ENCODE results near the gene RCN2. TPM values are rescaled to one million over a fixed set of nuclear protein-coding genes. Genes with fewer than 3 reads are reported as not detected.

RCN2 gene
- total and polyA plus RNA-seq, 7 donors, result 16.6 to 30.1 (median 22.3) TPM

- whole genome bisulfite sequencing, 3 donors, result 73 to 82% (median 80%) methylated on average over 12 of the region's 12 CpGs
- Histone ChIP-seq H3K27ac (no peak overlapping the region), H3K4me1 (no peaks in the 10 kb centered on the region), H3K4me3 (no peak overlapping the region), H3K9me3 (no peaks in the 10 kb centered on the region), H3K36me3 (ENCODE audit: insufficient read depth in 1 of 2, low read depth in 1 of 2) (no peaks in the 10 kb centered on the region), H3K27me3 (ENCODE audit: insufficient read depth in 3 of 3, low read length in 2 of 3) (no peaks in the 10 kb centered on the region)
- ATAC-seq (peak in 3 of 4 donors; percentile 10 to 15 (median 13)), DNase-seq (no peak)
- TF ChIP-seq, protein P1, sequence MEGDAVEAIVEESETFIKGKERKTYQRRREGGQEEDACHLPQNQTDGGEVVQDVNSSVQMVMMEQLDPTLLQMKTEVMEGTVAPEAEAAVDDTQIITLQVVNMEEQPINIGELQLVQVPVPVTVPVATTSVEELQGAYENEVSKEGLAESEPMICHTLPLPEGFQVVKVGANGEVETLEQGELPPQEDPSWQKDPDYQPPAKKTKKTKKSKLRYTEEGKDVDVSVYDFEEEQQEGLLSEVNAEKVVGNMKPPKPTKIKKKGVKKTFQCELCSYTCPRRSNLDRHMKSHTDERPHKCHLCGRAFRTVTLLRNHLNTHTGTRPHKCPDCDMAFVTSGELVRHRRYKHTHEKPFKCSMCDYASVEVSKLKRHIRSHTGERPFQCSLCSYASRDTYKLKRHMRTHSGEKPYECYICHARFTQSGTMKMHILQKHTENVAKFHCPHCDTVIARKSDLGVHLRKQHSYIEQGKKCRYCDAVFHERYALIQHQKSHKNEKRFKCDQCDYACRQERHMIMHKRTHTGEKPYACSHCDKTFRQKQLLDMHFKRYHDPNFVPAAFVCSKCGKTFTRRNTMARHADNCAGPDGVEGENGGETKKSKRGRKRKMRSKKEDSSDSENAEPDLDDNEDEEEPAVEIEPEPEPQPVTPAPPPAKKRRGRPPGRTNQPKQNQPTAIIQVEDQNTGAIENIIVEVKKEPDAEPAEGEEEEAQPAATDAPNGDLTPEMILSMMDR (IDR thresholded peaks at IDR 0.05), result no peak
- intact Hi-C loops (cut with DNase I), result no loop called here
Measured at GRCh38 chr15:76988867-76989780, 57.6 kb downstream of the RCN2 start.

DNA sequence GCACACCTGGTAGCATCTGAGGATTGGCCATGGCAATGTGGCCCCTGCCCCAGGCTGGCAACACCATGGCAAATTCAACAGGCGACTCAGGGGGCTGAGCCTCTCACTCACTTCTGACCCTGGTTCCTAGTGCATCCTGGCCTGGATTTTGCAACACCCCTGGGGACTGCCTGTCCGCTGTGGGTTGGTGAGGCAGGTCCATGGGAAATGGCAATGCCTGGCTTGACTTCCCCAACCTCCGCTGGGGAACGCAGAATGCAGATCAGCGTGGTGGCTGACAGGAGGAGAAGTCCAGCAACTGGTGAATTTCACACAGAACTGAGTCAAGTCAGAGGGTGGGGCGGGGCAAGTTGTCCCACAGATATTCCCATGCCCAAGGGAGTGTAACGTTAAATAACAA is 59.5 kb downstream of the RCN2 start:
- no peak for DNase-seq
- 60 to 74% (median 63%) methylated on average over 7 of the region's 7 CpGs for WGBS, 3 donors
- H3K36me3 ChIP-seq (ENCODE audit: insufficient read depth in 1 of 2, low read depth in 1 of 2), result no peaks in the 10 kb centered on the region
- no peaks in the 10 kb centered on the region for H3K9me3 ChIP-seq
- intact Hi-C loops (cut with DNase I), result no loop called here
- H3K4me3 ChIP-seq, result no peak overlapping the region
- ATAC-seq, result no peak
- H3K4me1 ChIP-seq, result no peaks in the 10 kb centered on the region
- TF ChIP-seq, protein P1 (IDR thresholded peaks at IDR 0.05), result no peak
- peaks cover 0 to 3% (median 0%) of the 10 kb centered on the region in 3 donors for H3K27me3 ChIP-seq (ENCODE audit: insufficient read depth in 3 of 3, low read length in 2 of 3)
- H3K27ac ChIP-seq, result no peak overlapping the region

DNA sequence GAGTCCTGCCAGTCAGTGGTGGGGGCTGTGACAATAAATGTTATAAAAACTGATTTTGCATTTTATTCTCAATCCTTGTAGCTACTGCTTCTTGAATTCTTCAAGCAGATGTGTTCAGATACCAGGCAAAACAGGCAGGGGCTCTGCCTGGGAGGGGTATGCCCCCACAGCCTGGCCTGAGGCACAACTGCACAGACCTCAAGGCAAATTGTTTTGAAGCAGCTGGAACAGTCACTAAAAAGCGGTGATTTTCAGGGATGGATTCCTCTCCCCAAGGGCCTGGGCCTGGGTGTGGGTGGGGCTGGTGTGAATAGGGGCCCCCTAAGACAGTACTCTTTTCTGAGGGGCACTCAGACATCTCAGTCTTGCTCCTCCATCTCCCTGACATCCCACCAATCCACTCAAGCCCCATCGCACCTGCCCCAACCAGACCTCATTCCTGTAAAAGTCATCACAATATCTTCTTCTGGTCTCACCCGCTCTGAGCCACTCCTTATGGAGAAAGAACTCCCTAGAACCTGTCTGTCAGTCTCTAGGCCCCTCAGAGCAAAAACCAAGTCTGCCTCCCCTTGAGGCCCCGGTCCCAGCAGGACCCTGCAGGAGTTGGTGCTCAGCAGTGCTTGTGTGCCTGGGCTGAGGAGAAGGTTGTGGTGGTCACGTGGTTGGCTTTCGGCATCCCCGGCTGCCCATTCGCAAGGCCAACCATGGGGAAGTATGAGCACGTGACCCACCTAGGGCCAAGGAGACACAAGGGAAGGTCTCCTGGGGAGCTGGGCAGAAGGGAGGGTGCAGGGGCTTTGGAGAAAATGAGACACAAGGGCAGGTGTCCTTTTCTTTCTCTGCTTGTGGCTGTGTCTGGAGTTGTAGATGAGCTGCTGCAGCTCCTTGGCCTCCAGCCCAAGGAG is 60.4 kb downstream of the RCN2 start:
- H3K27ac ChIP-seq, result no peak overlapping the region
- intact Hi-C loops (cut with DNase I), result no loop called here
- no peaks in the 10 kb centered on the region for H3K36me3 ChIP-seq (ENCODE audit: insufficient read depth in 1 of 2, low read depth in 1 of 2)
- H3K27me3 ChIP-seq (ENCODE audit: insufficient read depth in 3 of 3, low read length in 2 of 3), result peaks cover 0 to 3% (median 0%) of the 10 kb centered on the region in 3 donors
- DNase-seq (no peak), ATAC-seq (no peak)
- peaks cover 6% of the 10 kb centered on the region for H3K4me1 ChIP-seq
- H3K9me3 ChIP-seq, result no peaks in the 10 kb centered on the region
- WGBS, 3 donors, result 87 to 90% (median 87%) methylated on average over 9 of the region's 9 CpGs
- TF ChIP-seq, protein P1 (IDR thresholded peaks at IDR 0.05), result no peak
- no peak overlapping the region for H3K4me3 ChIP-seq

DNA sequence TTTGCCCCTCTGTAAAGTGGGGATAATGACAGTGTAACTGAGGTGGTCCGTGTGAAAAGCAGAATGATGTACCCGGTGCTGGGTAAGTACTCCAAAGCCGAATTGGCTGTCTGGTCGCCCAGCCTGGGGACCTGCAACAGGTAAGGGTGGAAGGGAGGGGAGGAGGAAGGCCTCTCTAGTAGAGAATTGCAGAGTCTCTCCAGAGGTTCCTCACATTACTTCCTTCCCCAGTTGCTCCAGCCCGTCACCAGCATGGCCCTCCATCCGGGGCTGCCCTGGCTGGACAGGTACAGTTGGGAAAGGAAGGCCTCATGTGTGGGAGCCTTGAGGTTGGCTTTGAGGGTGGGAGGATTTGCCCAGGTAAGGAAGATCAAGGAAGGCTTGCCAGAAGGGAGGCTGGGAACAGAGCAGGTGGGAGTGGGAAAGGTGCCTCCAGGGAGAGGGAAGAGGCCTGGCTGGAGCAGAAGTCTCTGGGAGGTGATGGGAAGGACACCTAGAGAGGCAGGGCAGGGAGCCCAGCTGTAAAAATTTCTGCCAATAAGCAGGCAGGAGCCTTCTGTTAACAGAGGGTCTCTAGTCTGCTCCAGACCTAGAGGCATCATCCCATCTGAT is 61.7 kb downstream of the RCN2 start:
- TF ChIP-seq, protein P1 (IDR thresholded peaks at IDR 0.05), result no peak
- no peak overlapping the region for H3K4me3 ChIP-seq
- H3K9me3 ChIP-seq, result no peaks in the 10 kb centered on the region
- DNase-seq, result no peak
- intact Hi-C loops (cut with DNase I), result no loop called here
- H3K4me1 ChIP-seq, result peaks cover 6% of the 10 kb centered on the region
- ATAC-seq, result no peak
- H3K27me3 ChIP-seq (ENCODE audit: insufficient read depth in 3 of 3, low read length in 2 of 3), result peaks cover 0 to 3% (median 0%) of the 10 kb centered on the region in 3 donors
- H3K36me3 ChIP-seq (ENCODE audit: insufficient read depth in 1 of 2, low read depth in 1 of 2), result no peaks in the 10 kb centered on the region
- H3K27ac ChIP-seq, result no peak overlapping the region
- 82 to 95% (median 87%) methylated on average over 6 of the region's 6 CpGs for WGBS, 3 donors

All from psoas muscle (tissue), 8 donors.